ENCODE results near the gene CCDC63. TPM values are rescaled to one million over a fixed set of nuclear protein-coding genes. Genes with fewer than 3 reads are reported as not detected.
"Not testable (repeated sequence)": the region's sequence is repeated elsewhere in the genome, so short reads cannot be mapped to it uniquely, and the experiment has no call there.

The CCDC63 gene
- total RNA-seq, 1 donor from 2014 or later = not detected

- no peak for DNase-seq (ENCODE audit: low spot score)
These were observed 76.4 kb downstream of the CCDC63 start for GRCh38 chr12:110923192-110923591.

DNA sequence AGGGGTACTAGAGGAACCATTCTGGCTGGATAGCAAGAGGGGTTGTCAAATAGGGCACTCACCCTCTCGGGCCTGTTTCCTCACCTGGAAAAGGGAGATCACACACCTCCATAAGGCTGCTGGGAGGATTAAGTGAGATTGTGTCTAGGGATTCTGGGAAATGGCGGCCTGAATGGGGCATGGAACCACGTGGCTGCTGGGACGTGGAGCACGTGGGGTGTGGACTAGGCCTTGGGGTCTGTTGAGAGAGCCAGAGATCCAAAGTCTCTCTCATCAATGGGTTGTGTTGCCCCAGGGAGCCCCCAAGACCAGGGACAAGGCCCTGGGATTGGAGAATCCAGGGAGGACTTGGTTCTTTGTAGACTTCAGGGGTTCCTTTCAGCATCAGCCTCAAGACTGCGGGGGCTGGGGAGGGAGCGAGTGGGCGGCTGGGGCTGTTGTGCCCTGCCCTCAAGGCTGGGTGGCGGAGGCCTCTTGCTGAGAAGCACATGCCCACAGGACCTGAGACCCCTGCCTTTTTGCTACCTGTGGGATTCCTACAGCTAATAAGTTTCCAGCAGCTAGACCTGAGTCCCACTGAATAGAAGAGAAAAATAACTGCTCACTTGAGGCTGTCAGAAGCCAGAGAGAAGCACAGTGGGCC, 77.0 kb downstream of the CCDC63 start:
- no peak for DNase-seq (ENCODE audit: low spot score)

- DNase-seq (ENCODE audit: low spot score) = no peak
These were observed 80.8 kb downstream of the CCDC63 start for GRCh38 chr12:110927546-110927945.

DNA sequence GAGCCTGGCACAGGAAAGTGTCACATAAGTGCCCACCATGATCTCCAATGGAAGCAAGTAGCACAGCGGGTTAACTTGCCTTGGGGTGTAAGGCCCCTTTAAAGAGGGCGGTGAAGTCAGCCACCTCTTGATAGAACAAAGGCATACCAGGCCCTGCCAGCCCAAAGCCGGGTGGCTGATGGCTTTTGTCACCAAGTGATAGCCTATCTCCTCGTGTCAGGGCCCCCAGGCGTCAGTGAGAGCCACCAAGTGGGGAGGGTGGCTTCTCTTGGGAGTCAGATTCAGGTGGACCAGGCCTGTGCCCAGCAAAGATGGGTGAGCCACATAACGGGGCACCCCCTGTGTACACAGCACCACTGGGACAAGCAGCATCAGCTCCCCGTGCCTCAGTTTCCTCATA, 81.9 kb downstream of the CCDC63 start:
- no peak for DNase-seq (ENCODE audit: low spot score)

- DNase-seq (ENCODE audit: low spot score) = no peak
These were observed 83.0 kb downstream of the CCDC63 start for GRCh38 chr12:110929818-110930217.

DNA sequence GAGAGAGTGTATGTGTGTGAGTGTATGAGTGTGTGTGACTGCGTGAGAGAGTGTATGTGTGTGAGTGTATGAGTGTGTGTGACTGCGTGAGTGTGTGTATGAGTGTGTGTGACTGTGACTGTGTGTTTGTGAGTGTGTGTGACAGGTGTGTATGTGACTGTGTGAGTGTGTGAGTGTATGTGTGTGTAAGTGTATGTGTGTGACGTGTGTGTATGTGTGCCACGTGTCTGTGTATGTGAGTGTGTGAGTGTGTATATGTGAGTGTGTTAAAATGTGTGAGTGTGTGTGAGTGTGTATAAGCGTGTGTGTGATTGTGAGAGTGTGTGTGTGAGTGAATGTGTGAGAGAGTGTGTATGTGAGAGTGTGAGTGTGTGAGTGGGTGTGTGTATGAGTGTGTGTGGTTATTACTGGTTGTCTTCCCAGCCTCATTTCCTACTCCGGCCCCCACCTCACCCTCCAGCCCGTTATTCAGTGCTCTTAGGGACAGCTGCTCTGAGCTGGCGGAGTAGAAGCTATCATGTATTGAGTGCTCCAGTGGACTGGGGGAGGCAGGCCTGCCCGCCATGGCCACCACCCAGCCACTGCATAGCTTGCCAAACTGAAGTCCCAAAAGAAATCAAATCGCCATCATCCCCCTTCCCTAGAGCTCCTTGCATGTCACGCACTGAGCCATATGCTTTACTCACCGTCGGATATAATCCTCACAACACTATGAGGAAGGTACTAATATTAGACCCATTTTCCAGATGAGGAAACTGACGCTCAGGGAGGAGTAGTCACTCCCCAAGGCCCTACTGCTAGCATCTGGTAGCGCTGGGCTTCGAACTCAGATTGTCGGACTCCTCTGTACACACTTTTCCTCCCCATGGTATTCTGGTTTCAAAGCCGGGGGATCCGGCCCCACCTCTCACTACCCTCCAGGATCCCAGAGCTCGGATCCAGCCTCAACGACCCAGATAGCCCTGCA, 83.8 kb downstream of the CCDC63 start:
- no peak for DNase-seq (ENCODE audit: low spot score)

DNA sequence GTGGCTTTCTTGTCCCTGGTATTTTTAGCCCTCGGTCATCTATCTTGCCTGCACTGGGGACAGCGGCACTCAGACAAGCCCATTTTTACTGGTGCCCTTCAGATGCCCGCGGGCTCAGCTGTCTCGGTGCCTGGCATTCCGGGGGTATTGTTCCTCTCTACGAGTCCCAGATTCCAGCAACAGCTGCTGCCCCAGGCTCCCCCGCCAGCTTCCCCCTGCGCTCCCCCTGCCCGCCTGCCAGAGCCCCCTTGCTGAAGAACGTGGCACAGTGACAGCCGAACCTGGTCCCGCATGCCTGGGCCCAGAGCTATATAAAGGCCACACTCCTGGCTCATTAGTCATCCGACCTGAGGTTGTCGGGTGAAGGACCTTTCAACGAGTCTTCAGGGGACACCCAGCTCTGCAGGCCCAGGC, 84.5 kb downstream of the CCDC63 start:
- DNase-seq (ENCODE audit: low spot score) = no peak

DNA sequence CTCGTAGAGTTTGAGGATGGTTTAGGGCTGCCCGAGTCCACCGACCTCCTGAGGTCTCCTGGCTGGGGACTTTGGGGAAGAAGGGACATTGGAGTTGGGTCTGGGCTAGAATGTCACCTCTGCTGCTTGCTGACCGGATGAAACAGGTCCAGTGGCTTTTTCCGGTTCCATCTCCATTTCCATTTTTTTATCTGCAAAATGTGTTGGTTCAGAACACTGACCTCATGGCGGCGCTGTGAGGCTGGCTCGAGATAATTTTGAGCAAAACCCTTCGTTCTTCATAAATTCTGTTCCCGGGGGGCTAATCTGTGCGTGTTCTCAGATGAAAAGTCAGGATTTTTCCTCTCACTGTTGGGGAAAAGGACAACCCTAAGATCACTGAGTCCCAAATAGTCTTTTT, 85.3 kb downstream of the CCDC63 start:
- DNase-seq (ENCODE audit: low spot score) = no peak

- DNase-seq (ENCODE audit: low spot score) = no peak
These were observed 86.7 kb downstream of the CCDC63 start for GRCh38 chr12:110933326-110933974.

DNA sequence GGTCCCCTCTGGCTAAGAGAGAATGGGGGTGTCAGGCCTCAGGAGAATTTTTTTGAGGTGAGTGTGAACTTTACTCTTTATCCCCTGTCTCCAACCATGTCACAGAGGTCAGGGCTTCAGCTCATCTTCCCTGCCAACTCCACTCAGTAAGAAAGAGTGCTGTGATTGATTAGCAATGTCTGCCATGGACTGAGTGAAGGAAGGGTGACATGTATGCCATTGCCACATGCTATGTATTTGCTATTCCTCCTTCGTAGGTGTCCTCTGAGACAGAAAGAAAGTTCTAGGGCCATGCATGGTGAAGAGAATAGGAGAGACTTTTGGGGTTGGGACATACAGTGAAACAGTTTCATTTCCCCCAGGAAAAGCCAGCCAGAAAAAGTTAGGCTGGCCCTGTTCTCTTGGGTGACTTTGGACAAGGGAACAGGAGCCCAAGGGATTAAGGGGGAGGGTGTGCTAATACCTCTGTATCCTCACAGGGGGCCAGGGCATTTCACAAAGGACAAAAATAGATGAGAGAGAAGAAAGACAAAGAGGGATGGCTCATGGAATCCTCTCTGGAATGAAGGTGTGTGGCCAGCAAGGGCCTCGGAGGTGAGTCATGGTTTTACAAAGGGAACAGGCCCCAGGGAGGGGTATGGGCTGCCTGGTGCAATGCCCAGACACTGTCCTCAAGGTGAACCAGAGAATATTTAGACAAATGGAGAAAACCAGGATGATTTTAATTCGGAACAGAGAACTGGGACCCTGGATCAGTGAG, 87.5 kb downstream of the CCDC63 start:
- no peak for DNase-seq (ENCODE audit: low spot score)

- DNase-seq (ENCODE audit: low spot score) = no peak
These were observed 88.8 kb downstream of the CCDC63 start for GRCh38 chr12:110935588-110935987.

DNA sequence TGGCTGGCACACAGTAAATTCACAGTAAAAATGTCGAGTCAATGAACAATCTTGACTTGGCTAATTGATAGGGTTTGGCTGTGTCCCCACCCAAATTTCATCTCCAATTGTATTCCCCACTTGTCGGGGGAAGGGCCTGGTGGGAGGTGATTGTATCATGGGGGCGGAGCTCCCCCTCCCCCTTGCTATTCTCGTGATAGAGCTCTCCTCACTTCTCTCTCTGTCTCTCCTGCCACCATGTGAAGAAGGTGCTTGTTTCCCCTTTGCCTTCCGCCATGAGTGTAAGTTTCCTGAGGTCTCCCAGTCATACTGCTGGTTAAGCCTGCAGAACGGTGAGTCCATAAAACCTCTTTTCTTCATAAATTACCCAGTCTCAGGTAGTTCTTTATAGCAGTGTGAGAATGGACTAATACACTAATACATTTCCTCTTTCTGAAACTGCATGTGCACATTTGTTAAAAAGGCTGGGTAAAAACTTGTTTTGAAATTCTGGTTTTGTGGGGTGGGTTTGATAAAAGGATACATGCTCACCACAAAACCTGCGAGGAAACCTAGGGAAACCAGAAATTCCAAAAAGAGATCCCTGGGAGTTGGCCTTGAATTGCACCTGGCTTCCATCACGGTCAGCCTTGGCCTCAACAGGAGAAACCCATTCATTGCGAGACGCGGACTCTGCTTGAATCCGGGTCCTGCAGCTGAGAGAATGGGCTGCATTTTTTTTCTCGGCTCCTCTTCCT, 89.7 kb downstream of the CCDC63 start:
- no peak for DNase-seq (ENCODE audit: low spot score)

DNA sequence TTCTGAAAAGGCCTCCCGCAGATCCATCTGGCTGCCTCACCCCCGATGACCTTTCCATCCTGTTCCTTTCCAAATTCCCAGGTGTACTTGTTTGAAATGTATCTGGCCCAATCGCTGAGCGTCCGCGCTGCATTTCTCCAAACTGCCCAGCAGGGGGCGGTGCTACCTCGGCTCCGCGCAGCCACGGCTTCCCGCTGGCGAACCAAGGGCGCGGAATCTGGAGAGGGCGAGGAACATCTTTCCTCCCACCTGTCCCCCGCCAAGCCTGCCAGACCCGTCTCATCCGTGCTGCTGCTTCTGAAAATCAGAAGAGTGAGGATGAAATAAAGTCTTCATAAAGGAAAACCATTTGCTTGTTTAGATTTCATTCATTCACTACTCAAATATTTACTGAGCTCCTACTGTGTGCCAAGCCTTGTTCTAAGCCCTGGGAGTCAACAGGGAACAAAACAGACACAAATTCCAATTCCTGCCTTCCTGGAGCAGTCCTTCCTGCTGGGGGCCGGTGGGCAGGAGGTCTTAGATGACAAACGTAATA, 90.4 kb downstream of the CCDC63 start:
- peak; percentile 53 for DNase-seq (ENCODE audit: low spot score)

- no peak for DNase-seq (ENCODE audit: low spot score)
These were observed 93.5 kb downstream of the CCDC63 start for GRCh38 chr12:110940296-110940695.

DNA sequence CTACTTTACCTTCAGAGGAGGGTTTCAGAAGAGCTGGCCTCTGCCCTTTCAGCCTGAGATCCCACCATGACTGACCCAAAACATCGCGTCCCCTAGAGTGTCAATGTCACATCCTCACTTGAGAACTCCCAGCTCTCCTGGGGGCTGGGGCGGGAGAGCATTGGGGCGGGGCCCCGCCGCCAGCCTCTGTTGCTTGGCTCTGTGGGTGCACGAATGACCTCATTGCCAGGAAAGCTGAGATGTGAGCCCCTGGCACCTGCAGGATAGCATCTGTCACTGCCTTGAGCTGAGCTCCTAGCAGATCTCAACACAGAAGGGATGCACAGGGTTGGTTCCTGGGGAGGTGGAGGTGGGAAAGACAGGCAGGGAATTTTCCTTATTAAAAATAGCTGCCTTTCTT, 94.1 kb downstream of the CCDC63 start:
- no peak for DNase-seq (ENCODE audit: low spot score)

DNA sequence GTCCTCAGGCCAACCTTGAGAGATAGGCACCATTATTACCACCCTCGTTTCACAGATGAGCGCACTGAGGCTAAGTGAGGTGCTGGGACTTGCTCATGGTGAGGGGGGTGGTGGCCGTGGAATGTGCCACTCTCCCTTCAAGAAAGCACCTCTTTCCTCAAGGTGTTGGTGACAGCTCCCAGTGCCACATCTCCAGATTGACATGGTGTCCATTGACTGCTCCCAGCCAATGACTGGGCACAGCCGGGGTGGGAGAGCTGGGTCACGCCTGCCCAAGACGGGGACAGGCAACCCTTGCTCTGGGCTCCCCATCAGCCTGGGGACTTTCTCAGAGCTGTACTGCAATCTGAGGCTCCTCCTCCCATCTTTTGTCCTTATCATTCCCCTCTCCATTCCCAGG, 94.6 kb downstream of the CCDC63 start:
- no peak for DNase-seq (ENCODE audit: low spot score)

GRCh38 chr12:110943373-110943772, 96.6 kb downstream of the CCDC63 start:
- no peak for DNase-seq (ENCODE audit: low spot score)

DNA sequence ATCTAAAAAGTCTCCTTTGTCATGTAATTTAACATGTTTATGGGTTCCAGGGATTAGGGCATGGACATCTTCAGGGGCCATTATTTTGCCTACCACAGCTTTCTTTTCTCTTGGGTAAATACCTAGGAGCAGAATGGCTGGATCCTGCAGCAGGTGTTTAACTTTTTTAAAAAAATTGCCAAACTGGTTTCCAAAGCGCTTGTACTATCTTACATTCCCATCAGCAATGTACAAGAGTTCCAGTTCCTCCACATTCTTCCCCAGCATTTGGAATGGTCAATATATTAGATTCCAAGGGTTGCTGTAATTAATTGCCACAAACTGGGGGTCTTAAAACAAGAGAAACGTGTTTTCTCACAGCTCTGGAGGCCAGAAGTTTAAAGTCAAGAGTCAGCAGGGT, 101.3 kb downstream of the CCDC63 start:
- no peak for DNase-seq (ENCODE audit: low spot score)

DNA sequence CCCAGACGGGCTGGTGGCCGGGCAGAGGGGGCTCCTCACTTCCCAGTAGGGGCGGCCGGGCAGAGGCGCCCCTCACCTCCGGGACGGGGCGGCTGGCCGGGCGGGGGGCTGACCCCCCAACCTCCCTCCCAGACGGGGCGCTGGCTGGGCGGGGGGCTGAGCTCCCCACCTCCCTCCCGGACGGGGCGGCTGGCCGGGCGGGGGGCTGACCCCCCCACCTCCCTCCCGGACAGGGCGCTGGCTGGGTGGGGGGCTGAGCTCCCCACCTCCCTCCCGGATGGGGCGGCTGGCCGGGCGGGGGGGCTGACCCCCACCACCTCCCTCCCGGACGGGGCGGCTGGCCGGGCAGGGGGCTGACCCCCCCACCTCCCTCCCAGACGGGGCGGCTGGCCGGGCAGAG, 103.7 kb downstream of the CCDC63 start:
- not testable (repeated sequence) for DNase-seq (ENCODE audit: low spot score)

DNA sequence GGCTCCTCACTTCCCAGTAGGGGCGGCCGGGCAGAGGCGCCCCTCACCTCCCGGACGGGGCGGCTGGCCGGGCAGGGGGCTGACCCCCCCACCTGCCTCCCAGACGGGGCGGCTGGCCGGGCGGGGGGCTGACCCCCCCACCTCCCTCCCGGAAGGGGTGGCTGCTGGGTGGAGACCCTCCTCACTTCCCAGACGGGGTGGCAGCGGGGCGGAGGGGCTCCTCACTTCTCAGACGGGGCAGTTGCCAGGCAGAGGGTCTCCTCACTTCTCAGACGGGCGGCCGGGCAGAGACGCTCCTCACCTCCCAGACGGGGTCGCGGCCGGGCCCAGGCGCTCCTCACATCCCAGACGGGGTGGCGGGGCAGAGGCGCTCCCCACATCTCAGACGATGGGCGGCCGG, 104.1 kb downstream of the CCDC63 start:
- DNase-seq (ENCODE audit: low spot score) = not testable (repeated sequence)

Measured in ureter (tissue), 1 donor.